ENCODE measurements around the gene MMP13.

DNA sequence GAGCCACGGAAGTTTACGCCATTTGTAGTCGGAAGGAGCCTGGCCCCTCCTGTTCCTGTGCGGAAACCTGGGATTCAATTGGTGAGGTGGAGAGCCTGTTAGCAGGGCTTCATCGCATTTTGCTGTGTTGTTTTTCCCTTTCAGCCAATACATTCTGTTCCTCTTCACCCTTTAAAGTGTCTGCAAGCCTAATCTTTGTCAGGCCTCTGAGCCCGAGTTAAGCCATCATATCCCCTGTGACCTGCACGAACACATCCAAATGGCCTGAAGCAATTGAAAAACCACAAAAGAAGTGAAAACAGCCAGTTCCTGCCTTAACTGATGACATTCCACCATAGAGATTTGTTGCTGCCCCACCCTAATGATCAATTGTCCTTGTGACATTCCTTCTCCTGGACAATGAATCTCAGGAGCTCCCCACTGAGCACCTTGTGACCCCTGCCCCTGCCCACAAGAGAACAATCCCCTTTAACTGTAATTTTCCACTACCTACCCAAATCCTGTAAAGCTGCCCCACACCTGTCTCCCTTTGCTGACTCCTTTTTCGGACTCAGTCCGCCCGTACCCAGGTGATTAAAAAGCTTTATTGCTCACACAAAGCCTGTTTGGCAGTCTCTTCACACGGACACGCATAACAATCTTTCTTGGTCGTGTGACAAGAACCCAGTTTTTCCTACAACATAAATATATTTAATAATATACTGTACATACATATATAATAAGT lies 43.6 kb downstream of the MMP13 start:
- TF ChIP-seq, protein P1, sequence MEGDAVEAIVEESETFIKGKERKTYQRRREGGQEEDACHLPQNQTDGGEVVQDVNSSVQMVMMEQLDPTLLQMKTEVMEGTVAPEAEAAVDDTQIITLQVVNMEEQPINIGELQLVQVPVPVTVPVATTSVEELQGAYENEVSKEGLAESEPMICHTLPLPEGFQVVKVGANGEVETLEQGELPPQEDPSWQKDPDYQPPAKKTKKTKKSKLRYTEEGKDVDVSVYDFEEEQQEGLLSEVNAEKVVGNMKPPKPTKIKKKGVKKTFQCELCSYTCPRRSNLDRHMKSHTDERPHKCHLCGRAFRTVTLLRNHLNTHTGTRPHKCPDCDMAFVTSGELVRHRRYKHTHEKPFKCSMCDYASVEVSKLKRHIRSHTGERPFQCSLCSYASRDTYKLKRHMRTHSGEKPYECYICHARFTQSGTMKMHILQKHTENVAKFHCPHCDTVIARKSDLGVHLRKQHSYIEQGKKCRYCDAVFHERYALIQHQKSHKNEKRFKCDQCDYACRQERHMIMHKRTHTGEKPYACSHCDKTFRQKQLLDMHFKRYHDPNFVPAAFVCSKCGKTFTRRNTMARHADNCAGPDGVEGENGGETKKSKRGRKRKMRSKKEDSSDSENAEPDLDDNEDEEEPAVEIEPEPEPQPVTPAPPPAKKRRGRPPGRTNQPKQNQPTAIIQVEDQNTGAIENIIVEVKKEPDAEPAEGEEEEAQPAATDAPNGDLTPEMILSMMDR (optimal IDR thresholded peaks at IDR 0.05 in 1 of 3, IDR thresholded peaks at IDR 0.05 in 1 of 3, conservative IDR thresholded peaks at IDR 0.05 in 1 of 3; ENCODE audit: extremely low read depth in 1 of 3, insufficient read depth in 2 of 3, low read length in 3 of 3), result no peak
- TF ChIP-seq EZH2 (IDR thresholded peaks at IDR 0.05; ENCODE audit: low read length), result no peak

Measured in keratinocyte (primary cell).